ENCODE data around the gene POR.
"Not testable (repeated sequence)": the region's sequence is repeated elsewhere in the genome, so short reads cannot be mapped to it uniquely, and the experiment has no call there.

POR gene

GRCh38 chr7:75872073-75872782 lies 42.7 kb upstream of the POR start:
- Histone ChIP-seq H3K4me1 (ENCODE audit: low read length) (no peaks in the 10 kb centered on the region), H3K9ac (ENCODE audit: low read length) (no peak overlapping the region), H3K27ac (ENCODE audit: low read length) (no peak overlapping the region), H3K36me3 (replicated peaks; ENCODE audit: low read depth, low read length) (no peaks in the 10 kb centered on the region), H3K79me2 (ENCODE audit: low read length) (no peaks in the 10 kb centered on the region), H2AFZ (ENCODE audit: low read depth, low read length) (no peak overlapping the region), H3K27me3 (ENCODE audit: low read depth, low read length) (no peaks in the 10 kb centered on the region), H3K4me3 (ENCODE audit: low read length) (no peak overlapping the region), H4K20me1 (ENCODE audit: insufficient read depth, low read length) (no peaks in the 10 kb centered on the region), H3K9me3 (ENCODE audit: insufficient read depth, low read length) (no peaks in the 10 kb centered on the region), H3K4me2 (ENCODE audit: low read length) (no peak overlapping the region)
- TF ChIP-seq CTCF (IDR thresholded peaks at IDR 0.05; ENCODE audit: low read depth, low read length), result no peak

GRCh38 chr7:75874180-75874579 lies 40.8 kb upstream of the POR start:
- not testable (repeated sequence) for H3K4me3 ChIP-seq (ENCODE audit: low read length); H2AFZ ChIP-seq (ENCODE audit: low read depth, low read length); H4K20me1 ChIP-seq (ENCODE audit: insufficient read depth, low read length); H3K4me2 ChIP-seq (ENCODE audit: low read length); H3K36me3 ChIP-seq (replicated peaks; ENCODE audit: low read depth, low read length); H3K9me3 ChIP-seq (ENCODE audit: insufficient read depth, low read length); H3K4me1 ChIP-seq (ENCODE audit: low read length); H3K27ac ChIP-seq (ENCODE audit: low read length); H3K27me3 ChIP-seq (ENCODE audit: low read depth, low read length); H3K9ac ChIP-seq (ENCODE audit: low read length); H3K79me2 ChIP-seq (ENCODE audit: low read length)

- Histone ChIP-seq H2AFZ (ENCODE audit: low read depth, low read length) (peak overlapping the region; percentile 54), H3K79me2 (ENCODE audit: low read length) (peaks cover 14% of the 10 kb centered on the region), H4K20me1 (ENCODE audit: insufficient read depth, low read length) (no peaks in the 10 kb centered on the region), H3K4me3 (ENCODE audit: low read length) (no peak overlapping the region), H3K9me3 (ENCODE audit: insufficient read depth, low read length) (no peaks in the 10 kb centered on the region), H3K27me3 (ENCODE audit: low read depth, low read length) (no peaks in the 10 kb centered on the region), H3K9ac (ENCODE audit: low read length) (no peak overlapping the region), H3K36me3 (replicated peaks; ENCODE audit: low read depth, low read length) (no peaks in the 10 kb centered on the region), H3K4me1 (ENCODE audit: low read length) (peaks cover 13% of the 10 kb centered on the region), H3K4me2 (ENCODE audit: low read length) (0 out of 2 replicates have a peak overlapping the region, but pooled peaks have one; percentile 0), H3K27ac (ENCODE audit: low read length) (no peak overlapping the region)
- TF ChIP-seq CTCF (IDR thresholded peaks at IDR 0.05; ENCODE audit: low read depth, low read length), result no peak
- TF ChIP-seq EZH2phosphoT487 (IDR thresholded peaks at IDR 0.05; ENCODE audit: low read depth), result no peak
Measured at GRCh38 chr7:75875113-75876080, 39.6 kb upstream of the POR start.

- Histone ChIP-seq H3K9ac (ENCODE audit: low read length) (no peak overlapping the region), H3K4me2 (ENCODE audit: low read length) (0 out of 2 replicates have a peak overlapping the region, but pooled peaks have one; percentile 0), H3K36me3 (replicated peaks; ENCODE audit: low read depth, low read length) (peaks cover 2% of the 10 kb centered on the region), H2AFZ (ENCODE audit: low read depth, low read length) (peak overlapping the region; percentile 54), H3K4me3 (ENCODE audit: low read length) (no peak overlapping the region), H3K27me3 (ENCODE audit: low read depth, low read length) (no peaks in the 10 kb centered on the region), H3K4me1 (ENCODE audit: low read length) (peaks cover 13% of the 10 kb centered on the region), H3K27ac (ENCODE audit: low read length) (no peak overlapping the region), H3K79me2 (ENCODE audit: low read length) (peaks cover 14% of the 10 kb centered on the region), H3K9me3 (ENCODE audit: insufficient read depth, low read length) (no peaks in the 10 kb centered on the region), H4K20me1 (ENCODE audit: insufficient read depth, low read length) (no peaks in the 10 kb centered on the region)
- TF ChIP-seq EZH2phosphoT487 (IDR thresholded peaks at IDR 0.05; ENCODE audit: low read depth) (no peak), CTCF (IDR thresholded peaks at IDR 0.05; ENCODE audit: low read depth, low read length) (no peak)
Measured at GRCh38 chr7:75876126-75876881, 38.7 kb upstream of the POR start.
